GM23338 (cell line): Measurements from ENCODE around the gene BEST2. TPM values are rescaled to one million over a fixed set of nuclear protein-coding genes. Genes with fewer than 3 reads are reported as not detected.

Experiments used
- ATAC-seq: fragments of 200-7000 bp; cut with Tn5 transposase; 3 replicates; pipeline ENCODE4 v1.9.1; 2020
- DNase-seq: peaks from one replicate; pipeline ENCODE4 v3.0.0-alpha.2; 2015; ENCODE audit warnings: low spot score
- H2AFZ ChIP-seq: fragments of 200-600 bp; sonication (generic); 2 replicates; pipeline ENCODE4 v1.8.0; 2016; ENCODE audit warnings: antibody characterized with exemption, mild to moderate bottlenecking, moderate library complexity
- H3F3A ChIP-seq: fragments of 200-600 bp; sonication (generic); replicated peaks from 2 replicates; pipeline ENCODE4 v1.8.0; 2017; ENCODE audit warnings: antibody characterized with exemption, mixed run types, low read depth
- H3K27ac ChIP-seq: fragments of 200-600 bp; sonication (generic); 2 replicates; pipeline ENCODE4 v1.6.1; 2016; ENCODE audit warnings: low read depth
- H3K27me3 ChIP-seq: fragments of 200-600 bp; sonication (generic); 2 replicates; pipeline ENCODE4 v1.8.0; 2016; ENCODE audit warnings: mild to moderate bottlenecking, mixed run types, moderate library complexity; ENCODE audit not compliant: insufficient read depth
- H3K36me3 ChIP-seq: fragments of 200-600 bp; sonication (generic); 2 replicates; pipeline ENCODE4 v1.8.0; 2016; ENCODE audit warnings: mild to moderate bottlenecking; ENCODE audit not compliant: insufficient read depth
- H3K4me1 ChIP-seq: fragments of 200-600 bp; sonication (generic); 2 replicates; pipeline ENCODE4 v1.8.0; 2016; ENCODE audit warnings: mild to moderate bottlenecking, moderate library complexity; ENCODE audit not compliant: insufficient read depth
- H3K4me2 ChIP-seq: fragments of 200-600 bp; sonication (generic); 2 replicates; pipeline ENCODE4 v1.7.1; 2017; ENCODE audit warnings: mixed run types
- H3K4me3 ChIP-seq: fragments of 200-600 bp; sonication (generic); 2 replicates; pipeline ENCODE4 v1.6.1; 2016; ENCODE audit warnings: mixed run types
- H3K79me2 ChIP-seq: fragments of 200-600 bp; sonication (generic); replicated peaks from 2 replicates; pipeline ENCODE4 v1.8.0; 2017; ENCODE audit warnings: mild to moderate bottlenecking; ENCODE audit not compliant: insufficient read depth
- H3K9me2 ChIP-seq: fragments of 200-600 bp; sonication (generic); 2 replicates; pipeline ENCODE4 v1.8.0; 2017; ENCODE audit not compliant: insufficient read depth
- H4K20me1 ChIP-seq: fragments of 200-600 bp; sonication (generic); replicated peaks from 2 replicates; pipeline ENCODE4 v1.8.0; 2017; ENCODE audit warnings: mild to moderate bottlenecking; ENCODE audit not compliant: insufficient read depth
- H3K27ac Mint-ChIP-seq: 2 replicates; pipeline ENCODE4 v1.8.0; 2020; ENCODE audit warnings: inconsistent platforms, mild to moderate bottlenecking, moderate library complexity, mixed read lengths
- H3K27me3 Mint-ChIP-seq: 3 replicates; pipeline ENCODE4 v1.8.0; 2022; ENCODE audit warnings: low read depth, mild to moderate bottlenecking, moderate library complexity, mixed read lengths, inconsistent platforms; ENCODE audit not compliant: insufficient read depth, poor library complexity
- H3K36me3 Mint-ChIP-seq: 3 replicates; pipeline ENCODE4 v1.8.0; 2021; ENCODE audit warnings: low read depth, mild to moderate bottlenecking, inconsistent platforms, moderate library complexity, mixed read lengths
- H3K4me1 Mint-ChIP-seq: 3 replicates; pipeline ENCODE4 v1.8.0; 2020; ENCODE audit warnings: mild to moderate bottlenecking, inconsistent platforms, mixed read lengths
- H3K4me3 Mint-ChIP-seq: 3 replicates; pipeline ENCODE4 v1.8.0; 2021; ENCODE audit warnings: moderate library complexity, mild to moderate bottlenecking, inconsistent platforms, mixed read lengths
- H3K9me3 Mint-ChIP-seq: 3 replicates; pipeline ENCODE4 v1.8.0; 2020; ENCODE audit warnings: moderate library complexity, mild to moderate bottlenecking, inconsistent platforms, mixed read lengths
- EZH2 ChIP-seq: fragments of 200-600 bp; sonication (generic); IDR thresholded peaks from one replicate; pipeline ENCODE4 v1.8.0; 2017; ENCODE audit warnings: antibody characterized with exemption, mild to moderate bottlenecking, low read depth; ENCODE audit not compliant: unreplicated experiment
- EZH2phosphoT487 ChIP-seq: fragments of 200-600 bp; sonication (generic); IDR thresholded peaks from one replicate; pipeline ENCODE4 v1.8.1; 2018; ENCODE audit warnings: antibody characterized with exemption; ENCODE audit not compliant: unreplicated experiment
- NANOG ChIP-seq: IDR thresholded peaks from 2 replicates; pipeline ENCODE4 v1.6.1; 2016; ENCODE audit warnings: antibody characterized with exemption, borderline replicate concordance
- STAT1 ChIP-seq: IDR thresholded peaks from one replicate; pipeline ENCODE4 v1.6.1; 2016; ENCODE audit warnings: antibody characterized with exemption; ENCODE audit not compliant: unreplicated experiment
- ZNF114 ChIP-seq: fragments of 250-450 bp; sonication (Bioruptor Pico); IDR thresholded peaks from 2 replicates; pipeline ENCODE4 v1.5.0; 2020; ENCODE audit warnings: mild to moderate bottlenecking, moderate library complexity
- polyA plus RNA-seq: library from polyadenylated mRNA; unstranded; fragments of >200 nt; fragmentation: Nextera tagmentation; extraction: Ambion mirVana; gene quantifications from 2 replicates; pipeline ENCODE4 v1.2.1, GENCODE V29; 2016
- total RNA-seq: library from RNA; depleted of rRNA; stranded (reverse); fragments of >200 nt; shearing (Covaris generic); gene quantifications from 2 replicates; pipeline ENCODE4 v1.2.3, GENCODE V29; 2014
- TF ChIP-seq, protein P1 (sequence below), 2 experiments: fragments of 200-600 bp in 1 of 2; sonication (generic) in 1 of 2; conservative IDR thresholded peaks; 2 replicates each; pipeline versions ENCODE4 v1.5.1 to v1.6.1; 2016 to 2017; ENCODE audit warnings: antibody characterized with exemption in 2 of 2, low read depth in 2 of 2, mild to moderate bottlenecking in 2 of 2, moderate library complexity in 1 of 2
- TF ChIP-seq, protein P2 (sequence below): IDR thresholded peaks from 2 replicates; pipeline ENCODE4 v1.6.1; 2016; ENCODE audit warnings: antibody characterized with exemption
- TF ChIP-seq, protein P3 (sequence below): IDR thresholded peaks from one replicate; pipeline ENCODE4 v1.6.1; 2018; ENCODE audit warnings: antibody characterized with exemption; ENCODE audit not compliant: unreplicated experiment
- TF ChIP-seq, protein P4 (sequence below): fragments of 250-450 bp; sonication (Bioruptor Pico); IDR thresholded peaks from 2 replicates; pipeline ENCODE4 v1.5.0; 2020; ENCODE audit warnings: mild to moderate bottlenecking, moderate library complexity

Gene BEST2
- total and polyA plus RNA-seq, 2 experiments from 2014 or later, result 1.2 to 10.4 TPM

DNA sequence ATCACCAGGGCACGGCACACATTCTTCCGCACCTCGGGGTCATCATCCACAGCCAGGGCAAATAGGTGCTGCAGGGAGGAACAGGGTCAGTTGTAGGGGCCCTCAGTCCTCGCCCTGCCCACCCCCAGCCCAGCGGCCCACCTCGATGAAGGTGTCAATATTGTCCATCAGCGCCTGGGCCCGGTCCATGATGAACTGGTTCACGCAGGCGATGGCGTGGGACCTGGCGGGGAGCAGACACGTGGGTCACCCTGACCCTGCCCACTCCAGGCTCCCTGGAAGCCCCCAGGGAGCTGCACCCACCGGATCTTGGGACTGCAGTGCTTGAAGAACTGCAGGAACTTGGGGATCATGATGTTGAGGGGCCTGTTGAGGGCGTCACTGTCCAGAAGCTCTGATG lies 36.5 kb upstream of the BEST2 start:
- Histone ChIP-seq H2AFZ (no peak overlapping the region), H3K4me3 (no peak overlapping the region), H3K79me2 (peaks cover 44% of the 10 kb centered on the region), H3F3A (peaks cover 55% of the 10 kb centered on the region), H3K27me3 (no peaks in the 10 kb centered on the region), H3K4me1 (peaks cover 2% of the 10 kb centered on the region; the same call in 1 of the 2 replicates), H3K9me2 (no peaks in the 10 kb centered on the region), H3K27ac (no peak overlapping the region), H3K36me3 (peaks cover 49% of the 10 kb centered on the region), H4K20me1 (peaks cover 45% of the 10 kb centered on the region), H3K4me2 (no peak overlapping the region)
- Mint-ChIP-seq H3K4me1 (no peaks in the 10 kb centered on the region; the same call in 2 of the 3 replicates), H3K4me3 (no peak overlapping the region), H3K27me3 (peaks cover 5% of the 10 kb centered on the region), H3K27ac (no peak overlapping the region), H3K9me3 (peaks cover 4% of the 10 kb centered on the region; the same call in 1 of the 3 replicates), H3K36me3 (peaks cover 85% of the 10 kb centered on the region)
- no peak for DNase-seq
- TF ChIP-seq, protein P1, sequence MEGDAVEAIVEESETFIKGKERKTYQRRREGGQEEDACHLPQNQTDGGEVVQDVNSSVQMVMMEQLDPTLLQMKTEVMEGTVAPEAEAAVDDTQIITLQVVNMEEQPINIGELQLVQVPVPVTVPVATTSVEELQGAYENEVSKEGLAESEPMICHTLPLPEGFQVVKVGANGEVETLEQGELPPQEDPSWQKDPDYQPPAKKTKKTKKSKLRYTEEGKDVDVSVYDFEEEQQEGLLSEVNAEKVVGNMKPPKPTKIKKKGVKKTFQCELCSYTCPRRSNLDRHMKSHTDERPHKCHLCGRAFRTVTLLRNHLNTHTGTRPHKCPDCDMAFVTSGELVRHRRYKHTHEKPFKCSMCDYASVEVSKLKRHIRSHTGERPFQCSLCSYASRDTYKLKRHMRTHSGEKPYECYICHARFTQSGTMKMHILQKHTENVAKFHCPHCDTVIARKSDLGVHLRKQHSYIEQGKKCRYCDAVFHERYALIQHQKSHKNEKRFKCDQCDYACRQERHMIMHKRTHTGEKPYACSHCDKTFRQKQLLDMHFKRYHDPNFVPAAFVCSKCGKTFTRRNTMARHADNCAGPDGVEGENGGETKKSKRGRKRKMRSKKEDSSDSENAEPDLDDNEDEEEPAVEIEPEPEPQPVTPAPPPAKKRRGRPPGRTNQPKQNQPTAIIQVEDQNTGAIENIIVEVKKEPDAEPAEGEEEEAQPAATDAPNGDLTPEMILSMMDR (conservative IDR thresholded peaks at IDR 0.05; ENCODE audit: low read depth in 2 of 2), result no peak
- TF ChIP-seq EZH2, result no peak
- no peak for TF ChIP-seq ZNF114 (CRISPR knock-in tag)
- TF ChIP-seq STAT1, result no peak
- TF ChIP-seq, protein P2, sequence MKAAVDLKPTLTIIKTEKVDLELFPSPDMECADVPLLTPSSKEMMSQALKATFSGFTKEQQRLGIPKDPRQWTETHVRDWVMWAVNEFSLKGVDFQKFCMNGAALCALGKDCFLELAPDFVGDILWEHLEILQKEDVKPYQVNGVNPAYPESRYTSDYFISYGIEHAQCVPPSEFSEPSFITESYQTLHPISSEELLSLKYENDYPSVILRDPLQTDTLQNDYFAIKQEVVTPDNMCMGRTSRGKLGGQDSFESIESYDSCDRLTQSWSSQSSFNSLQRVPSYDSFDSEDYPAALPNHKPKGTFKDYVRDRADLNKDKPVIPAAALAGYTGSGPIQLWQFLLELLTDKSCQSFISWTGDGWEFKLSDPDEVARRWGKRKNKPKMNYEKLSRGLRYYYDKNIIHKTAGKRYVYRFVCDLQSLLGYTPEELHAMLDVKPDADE, result no peak
- TF ChIP-seq, protein P3, sequence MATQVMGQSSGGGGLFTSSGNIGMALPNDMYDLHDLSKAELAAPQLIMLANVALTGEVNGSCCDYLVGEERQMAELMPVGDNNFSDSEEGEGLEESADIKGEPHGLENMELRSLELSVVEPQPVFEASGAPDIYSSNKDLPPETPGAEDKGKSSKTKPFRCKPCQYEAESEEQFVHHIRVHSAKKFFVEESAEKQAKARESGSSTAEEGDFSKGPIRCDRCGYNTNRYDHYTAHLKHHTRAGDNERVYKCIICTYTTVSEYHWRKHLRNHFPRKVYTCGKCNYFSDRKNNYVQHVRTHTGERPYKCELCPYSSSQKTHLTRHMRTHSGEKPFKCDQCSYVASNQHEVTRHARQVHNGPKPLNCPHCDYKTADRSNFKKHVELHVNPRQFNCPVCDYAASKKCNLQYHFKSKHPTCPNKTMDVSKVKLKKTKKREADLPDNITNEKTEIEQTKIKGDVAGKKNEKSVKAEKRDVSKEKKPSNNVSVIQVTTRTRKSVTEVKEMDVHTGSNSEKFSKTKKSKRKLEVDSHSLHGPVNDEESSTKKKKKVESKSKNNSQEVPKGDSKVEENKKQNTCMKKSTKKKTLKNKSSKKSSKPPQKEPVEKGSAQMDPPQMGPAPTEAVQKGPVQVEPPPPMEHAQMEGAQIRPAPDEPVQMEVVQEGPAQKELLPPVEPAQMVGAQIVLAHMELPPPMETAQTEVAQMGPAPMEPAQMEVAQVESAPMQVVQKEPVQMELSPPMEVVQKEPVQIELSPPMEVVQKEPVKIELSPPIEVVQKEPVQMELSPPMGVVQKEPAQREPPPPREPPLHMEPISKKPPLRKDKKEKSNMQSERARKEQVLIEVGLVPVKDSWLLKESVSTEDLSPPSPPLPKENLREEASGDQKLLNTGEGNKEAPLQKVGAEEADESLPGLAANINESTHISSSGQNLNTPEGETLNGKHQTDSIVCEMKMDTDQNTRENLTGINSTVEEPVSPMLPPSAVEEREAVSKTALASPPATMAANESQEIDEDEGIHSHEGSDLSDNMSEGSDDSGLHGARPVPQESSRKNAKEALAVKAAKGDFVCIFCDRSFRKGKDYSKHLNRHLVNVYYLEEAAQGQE, result no peak
- TF ChIP-seq NANOG, result no peak
- TF ChIP-seq EZH2phosphoT487, result no peak
- no peak for ATAC-seq

DNA sequence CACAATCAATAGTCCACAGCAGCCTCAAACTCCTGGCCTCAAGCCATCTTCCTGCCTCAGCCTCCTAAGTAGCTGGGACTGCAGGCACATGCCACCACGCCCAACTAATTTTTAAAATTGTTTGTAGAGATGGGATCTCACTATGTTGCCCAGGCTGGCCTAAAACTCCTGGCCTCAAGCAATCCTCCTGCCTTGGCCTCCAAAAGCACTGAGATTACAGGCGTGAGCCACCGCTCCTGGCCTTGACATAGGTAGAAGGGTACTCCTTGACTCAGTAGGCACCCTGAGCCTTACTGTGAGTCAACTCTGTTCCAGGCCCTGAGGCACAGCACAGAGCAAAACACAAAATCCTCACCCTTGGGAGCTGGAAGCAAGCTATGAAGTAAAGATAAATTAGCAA lies 35.7 kb upstream of the BEST2 start:
- Histone ChIP-seq H3F3A (peaks cover 53% of the 10 kb centered on the region), H3K4me1 (peaks cover 9% of the 10 kb centered on the region; the same call in 1 of the 2 replicates), H3K27me3 (no peaks in the 10 kb centered on the region), H2AFZ (no peak overlapping the region), H3K4me2 (no peak overlapping the region), H3K9me2 (no peaks in the 10 kb centered on the region), H3K79me2 (peaks cover 53% of the 10 kb centered on the region), H3K36me3 (peaks cover 41% of the 10 kb centered on the region), H3K4me3 (no peak overlapping the region), H4K20me1 (peaks cover 49% of the 10 kb centered on the region), H3K27ac (no peak overlapping the region)
- ATAC-seq, result no peak
- Mint-ChIP-seq H3K36me3 (peaks cover 81% of the 10 kb centered on the region), H3K4me3 (no peak overlapping the region), H3K4me1 (peaks cover 5% of the 10 kb centered on the region; the same call in 2 of the 3 replicates), H3K27ac (no peak overlapping the region), H3K27me3 (peaks cover 5% of the 10 kb centered on the region), H3K9me3 (peaks cover 4% of the 10 kb centered on the region; the same call in 1 of the 3 replicates)
- DNase-seq, result no peak
- TF ChIP-seq, protein P4, sequence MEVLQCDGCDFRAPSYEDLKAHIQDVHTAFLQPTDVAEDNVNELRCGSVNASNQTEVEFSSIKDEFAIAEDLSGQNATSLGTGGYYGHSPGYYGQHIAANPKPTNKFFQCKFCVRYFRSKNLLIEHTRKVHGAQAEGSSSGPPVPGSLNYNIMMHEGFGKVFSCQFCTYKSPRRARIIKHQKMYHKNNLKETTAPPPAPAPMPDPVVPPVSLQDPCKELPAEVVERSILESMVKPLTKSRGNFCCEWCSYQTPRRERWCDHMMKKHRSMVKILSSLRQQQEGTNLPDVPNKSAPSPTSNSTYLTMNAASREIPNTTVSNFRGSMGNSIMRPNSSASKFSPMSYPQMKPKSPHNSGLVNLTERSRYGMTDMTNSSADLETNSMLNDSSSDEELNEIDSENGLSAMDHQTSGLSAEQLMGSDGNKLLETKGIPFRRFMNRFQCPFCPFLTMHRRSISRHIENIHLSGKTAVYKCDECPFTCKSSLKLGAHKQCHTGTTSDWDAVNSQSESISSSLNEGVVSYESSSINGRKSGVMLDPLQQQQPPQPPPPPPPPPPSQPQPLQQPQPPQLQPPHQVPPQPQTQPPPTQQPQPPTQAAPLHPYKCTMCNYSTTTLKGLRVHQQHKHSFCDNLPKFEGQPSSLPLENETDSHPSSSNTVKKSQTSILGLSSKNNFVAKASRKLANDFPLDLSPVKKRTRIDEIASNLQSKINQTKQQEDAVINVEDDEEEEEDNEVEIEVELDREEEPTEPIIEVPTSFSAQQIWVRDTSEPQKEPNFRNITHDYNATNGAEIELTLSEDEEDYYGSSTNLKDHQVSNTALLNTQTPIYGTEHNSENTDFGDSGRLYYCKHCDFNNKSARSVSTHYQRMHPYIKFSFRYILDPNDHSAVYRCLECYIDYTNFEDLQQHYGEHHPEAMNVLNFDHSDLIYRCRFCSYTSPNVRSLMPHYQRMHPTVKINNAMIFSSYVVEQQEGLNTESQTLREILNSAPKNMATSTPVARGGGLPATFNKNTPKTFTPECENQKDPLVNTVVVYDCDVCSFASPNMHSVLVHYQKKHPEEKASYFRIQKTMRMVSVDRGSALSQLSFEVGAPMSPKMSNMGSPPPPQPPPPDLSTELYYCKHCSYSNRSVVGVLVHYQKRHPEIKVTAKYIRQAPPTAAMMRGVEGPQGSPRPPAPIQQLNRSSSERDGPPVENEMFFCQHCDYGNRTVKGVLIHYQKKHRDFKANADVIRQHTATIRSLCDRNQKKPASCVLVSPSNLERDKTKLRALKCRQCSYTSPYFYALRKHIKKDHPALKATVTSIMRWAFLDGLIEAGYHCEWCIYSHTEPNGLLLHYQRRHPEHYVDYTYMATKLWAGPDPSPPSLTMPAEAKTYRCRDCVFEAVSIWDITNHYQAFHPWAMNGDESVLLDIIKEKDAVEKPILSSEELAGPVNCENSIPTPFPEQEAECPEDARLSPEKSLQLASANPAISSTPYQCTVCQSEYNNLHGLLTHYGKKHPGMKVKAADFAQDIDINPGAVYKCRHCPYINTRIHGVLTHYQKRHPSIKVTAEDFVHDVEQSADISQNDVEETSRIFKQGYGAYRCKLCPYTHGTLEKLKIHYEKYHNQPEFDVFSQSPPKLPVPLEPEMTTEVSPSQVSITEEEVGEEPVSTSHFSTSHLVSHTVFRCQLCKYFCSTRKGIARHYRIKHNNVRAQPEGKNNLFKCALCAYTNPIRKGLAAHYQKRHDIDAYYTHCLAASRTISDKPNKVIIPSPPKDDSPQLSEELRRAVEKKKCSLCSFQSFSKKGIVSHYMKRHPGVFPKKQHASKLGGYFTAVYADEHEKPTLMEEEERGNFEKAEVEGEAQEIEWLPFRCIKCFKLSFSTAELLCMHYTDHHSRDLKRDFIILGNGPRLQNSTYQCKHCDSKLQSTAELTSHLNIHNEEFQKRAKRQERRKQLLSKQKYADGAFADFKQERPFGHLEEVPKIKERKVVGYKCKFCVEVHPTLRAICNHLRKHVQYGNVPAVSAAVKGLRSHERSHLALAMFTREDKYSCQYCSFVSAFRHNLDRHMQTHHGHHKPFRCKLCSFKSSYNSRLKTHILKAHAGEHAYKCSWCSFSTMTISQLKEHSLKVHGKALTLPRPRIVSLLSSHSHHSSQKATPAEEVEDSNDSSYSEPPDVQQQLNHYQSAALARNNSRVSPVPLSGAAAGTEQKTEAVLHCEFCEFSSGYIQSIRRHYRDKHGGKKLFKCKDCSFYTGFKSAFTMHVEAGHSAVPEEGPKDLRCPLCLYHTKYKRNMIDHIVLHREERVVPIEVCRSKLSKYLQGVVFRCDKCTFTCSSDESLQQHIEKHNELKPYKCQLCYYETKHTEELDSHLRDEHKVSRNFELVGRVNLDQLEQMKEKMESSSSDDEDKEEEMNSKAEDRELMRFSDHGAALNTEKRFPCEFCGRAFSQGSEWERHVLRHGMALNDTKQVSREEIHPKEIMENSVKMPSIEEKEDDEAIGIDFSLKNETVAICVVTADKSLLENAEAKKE, result no peak
- no peak for TF ChIP-seq STAT1
